Neural cell (in vitro differentiated cells): Measurements from ENCODE around the gene SLC12A3. TPM values are rescaled to one million over a fixed set of nuclear protein-coding genes. Genes with fewer than 3 reads are reported as not detected.

Source experiments
- H2AFZ ChIP-seq: fragments of 200-600, 300-800 bp; sonication (generic), shearing (Covaris generic); 2 replicates; pipeline ENCODE4 v1.6.0; 2014; ENCODE audit warnings: low read depth, mild to moderate bottlenecking, antibody characterized with exemption, low read length, moderate library complexity
- H3F3A ChIP-seq: fragments of 200-600 bp; shearing (Covaris generic); 2 replicates; pipeline ENCODE4 v1.6.1; 2016; ENCODE audit warnings: mild to moderate bottlenecking, moderate library complexity, mixed read lengths, antibody characterized with exemption, low read length; ENCODE audit not compliant: insufficient read depth, poor library complexity, severe bottlenecking
- H3K27ac ChIP-seq: fragments of 200-600, 300-800 bp; sonication (generic), shearing (Covaris generic); 2 replicates; pipeline ENCODE4 v1.5.1; 2014; ENCODE audit warnings: mild to moderate bottlenecking, low read length, moderate library complexity
- H3K27me3 ChIP-seq: fragments of 300-800, 200-600 bp; sonication (generic), shearing (Covaris generic); 2 replicates; pipeline ENCODE4 v1.6.0; 2014; ENCODE audit warnings: mild to moderate bottlenecking, low read depth, low read length, moderate library complexity; ENCODE audit not compliant: insufficient read depth
- H3K36me3 ChIP-seq: fragments of 300-800, 200-600 bp; sonication (generic), shearing (Covaris generic); 2 replicates; pipeline ENCODE4 v1.5.1; 2014; ENCODE audit warnings: mild to moderate bottlenecking, antibody characterized with exemption, low read length, moderate library complexity; ENCODE audit not compliant: insufficient read depth
- H3K4me2 ChIP-seq: fragments of 300-800, 200-600 bp; sonication (generic), shearing (Covaris generic); 2 replicates; pipeline ENCODE4 v1.6.0; 2014; ENCODE audit warnings: mild to moderate bottlenecking, low read length
- H3K4me3 ChIP-seq: fragments of 300-800, 200-600 bp; sonication (generic), shearing (Covaris generic); 2 replicates; pipeline ENCODE4 v1.5.1; 2014; ENCODE audit warnings: mild to moderate bottlenecking, low read length, moderate library complexity
- H3K79me2 ChIP-seq: fragments of 200-600 bp; shearing (Covaris generic); replicated peaks from 2 replicates; pipeline ENCODE4 v1.6.0; 2014; ENCODE audit warnings: mild to moderate bottlenecking, low read length, moderate library complexity; ENCODE audit not compliant: insufficient read depth
- H3K9ac ChIP-seq: fragments of 300-800, 200-600 bp; sonication (generic), shearing (Covaris generic); 2 replicates; pipeline ENCODE4 v1.6.1; 2016; ENCODE audit warnings: mild to moderate bottlenecking, low read length, mixed read lengths
- H3K9me2 ChIP-seq: fragments of 200-600 bp; shearing (Covaris generic); 2 replicates; pipeline ENCODE4 v1.6.1; 2016; ENCODE audit warnings: mild to moderate bottlenecking, low read length, mixed read lengths; ENCODE audit not compliant: insufficient read depth
- H3K9me3 ChIP-seq: fragments of 200-600, 300-800 bp; sonication (generic), shearing (Covaris generic); 2 replicates; pipeline ENCODE4 v1.6.1; 2016; ENCODE audit warnings: mild to moderate bottlenecking, mixed run types, low read length, moderate library complexity, mixed read lengths
- H4K20me1 ChIP-seq: fragments of 200-600 bp; shearing (Covaris generic); 2 replicates; pipeline ENCODE4 v1.6.1; 2016; ENCODE audit warnings: mild to moderate bottlenecking, mixed run types; ENCODE audit not compliant: insufficient read depth
- CTCF ChIP-seq: fragments of 450-650 bp; IDR thresholded peaks from 2 replicates; pipeline ENCODE4 v1.5.1; 2014; ENCODE audit warnings: antibody characterized with exemption, mild to moderate bottlenecking, moderate library complexity; ENCODE audit not compliant: poor library complexity, severe bottlenecking
- EP300 ChIP-seq: fragments of 450-650 bp; conservative IDR thresholded peaks from 2 replicates; pipeline ENCODE4 v1.6.1; 2014; ENCODE audit warnings: antibody characterized with exemption, mild to moderate bottlenecking, moderate library complexity; ENCODE audit not compliant: poor library complexity, severe bottlenecking
- EZH2 ChIP-seq: fragments of 200-600, 300-800 bp; shearing (Covaris generic), sonication (generic); IDR thresholded peaks from 2 replicates; pipeline ENCODE4 v1.6.1; 2014; ENCODE audit warnings: antibody characterized with exemption, low read length, borderline replicate concordance, mild to moderate bottlenecking; ENCODE audit not compliant: insufficient read depth, poor library complexity, severe bottlenecking
- MXI1 ChIP-seq: fragments of 450-650 bp; conservative IDR thresholded peaks from 2 replicates; pipeline ENCODE4 v1.6.1; 2014; ENCODE audit warnings: antibody characterized with exemption, mild to moderate bottlenecking; ENCODE audit not compliant: poor library complexity, severe bottlenecking
- POLR2AphosphoS5 ChIP-seq: IDR thresholded peaks from 2 replicates; pipeline ENCODE4 v1.6.1; 2012
- RAD21 ChIP-seq: fragments of 450-650 bp; conservative IDR thresholded peaks from 2 replicates; pipeline ENCODE4 v1.6.1; 2014; ENCODE audit warnings: antibody characterized with exemption, mild to moderate bottlenecking, moderate library complexity
- REST ChIP-seq: IDR thresholded peaks from 2 replicates; pipeline ENCODE4 v1.6.1; 2012; ENCODE audit warnings: borderline replicate concordance
- SMC3 ChIP-seq: fragments of 450-650 bp; conservative IDR thresholded peaks from 2 replicates; pipeline ENCODE4 v1.6.1; 2014; ENCODE audit warnings: antibody characterized with exemption, mild to moderate bottlenecking, moderate library complexity; ENCODE audit not compliant: poor library complexity
- TAF1 ChIP-seq: IDR thresholded peaks from 2 replicates; pipeline ENCODE4 v1.6.1; 2012; ENCODE audit warnings: low read depth
- polyA plus RNA-seq: library from polyadenylated mRNA; depleted of rRNA; stranded (reverse); fragments of >200 nt; gene quantifications from 2 replicates; pipeline ENCODE4 v1.2.3, GENCODE V29; 2014

Gene SLC12A3
- polyA plus RNA-seq, 1 donor from 2014 or later = 0.09 TPM

- Histone ChIP-seq H3K79me2 (no peaks in the 10 kb centered on the region), H2AFZ (no peak overlapping the region), H3K36me3 (no peaks in the 10 kb centered on the region), H3K4me2 (no peak overlapping the region), H3K9me2 (no peaks in the 10 kb centered on the region), H3K27ac (no peak overlapping the region), H3K9me3 (no peaks in the 10 kb centered on the region), H4K20me1 (no peaks in the 10 kb centered on the region), H3K9ac (no peak overlapping the region), H3K27me3 (no peaks in the 10 kb centered on the region), H3F3A (no peaks in the 10 kb centered on the region), H3K4me3 (no peak overlapping the region)
- no peak for TF ChIP-seq POLR2AphosphoS5
These were observed 53.5 kb downstream of the SLC12A3 start for GRCh38 chr16:56918467-56919012.

- H3F3A ChIP-seq = no peaks in the 10 kb centered on the region
- no peaks in the 10 kb centered on the region for H3K9me2 ChIP-seq
- H3K79me2 ChIP-seq = no peaks in the 10 kb centered on the region
- no peaks in the 10 kb centered on the region for H3K36me3 ChIP-seq
- TF ChIP-seq POLR2AphosphoS5 (no peak), SMC3 (no peak), MXI1 (no peak), CTCF (no peak), EP300 (no peak), EZH2 (no peak), RAD21 (no peak), REST (no peak), TAF1 (no peak)
- no peak overlapping the region for H3K4me3 ChIP-seq
- H3K4me2 ChIP-seq = no peak overlapping the region
- no peaks in the 10 kb centered on the region for H4K20me1 ChIP-seq
- H3K27ac ChIP-seq = no peak overlapping the region
- no peak overlapping the region for H3K9ac ChIP-seq
- H3K27me3 ChIP-seq = no peaks in the 10 kb centered on the region
- no peak overlapping the region for H2AFZ ChIP-seq
- no peaks in the 10 kb centered on the region for H3K9me3 ChIP-seq
These were observed 54.2 kb downstream of the SLC12A3 start for GRCh38 chr16:56919099-56919800.
